Right cardiac atrium (tissue), 5 donors: ENCODE results near the gene CFAP77. TPM values are rescaled to one million over a fixed set of nuclear protein-coding genes. Genes with fewer than 3 reads are reported as not detected.

Experiments
- ATAC-seq, 2 donors: fragments of 200-7000 bp; cut with Tn5 transposase; one replicate each; pipeline versions ENCODE4 v1.8.0 to v1.9.1; 2020; ENCODE audit warnings: moderate library complexity in 2 of 2, mild to moderate bottlenecking in 1 of 2
- DNase-seq, 3 donors: peaks; one replicate each; pipeline ENCODE4 v3.0.0-alpha.2; 2020
- H3K27ac ChIP-seq: one replicate; pipeline ENCODE4 v1.5.1; 2013; ENCODE audit warnings: mild to moderate bottlenecking, low read length, control low read depth, moderate library complexity
- H3K27me3 ChIP-seq: one replicate; pipeline ENCODE4 v1.6.1; 2013; ENCODE audit not compliant: control insufficient read depth, insufficient read depth
- H3K4me1 ChIP-seq: one replicate; pipeline ENCODE4 v1.6.1; 2013; ENCODE audit warnings: low read length; ENCODE audit not compliant: control insufficient read depth, insufficient read depth
- H3K4me3 ChIP-seq: one replicate; pipeline ENCODE4 v1.5.1; 2013; ENCODE audit warnings: low read length, control low read depth
- H3K9me3 ChIP-seq: one replicate; pipeline ENCODE4 v1.6.1; 2013; ENCODE audit warnings: low read length; ENCODE audit not compliant: control insufficient read depth
- WGBS: extraction: QIAGEN DNeasy Blood & Tissue Kit; methylation state at CpG from one replicate; pipeline ENCODE4 v1.1.7; 2013; 5-methylcytosine and 5-hydroxymethylcytosine counted together
- intact Hi-C, 4 donors: fragments of 100-400 bp; cut with DNase I; formaldehyde crosslinking; loops; one replicate each; pipeline versions ENCODE4 v1.11.0 to v1.14.0; 2022 to 2023
- polyA plus RNA-seq: library from polyadenylated mRNA; stranded (reverse); fragments of 200-250 nt; gene quantifications from one replicate; pipeline ENCODE4 v1.2.3, GENCODE V29; 2013
- total RNA-seq, 4 donors: library from RNA; stranded (reverse); fragmentation: NEBNext Ultra II Directional; extraction: Animal tissue kit (Norgen Biotek cat#: 25700); gene quantifications; one replicate each; pipeline ENCODE4 v1.2.1, GENCODE V29; 2021
- donor health status: healthy with polysubstance abuse.
- donor health status: DM: no; HTN: yes; CAD: no.
- donor health status: DM: no; HTN: no; CAD: no.
- donor health status: DM: no; HTN: yes; CAD: no; lungs with severe emphysema.
- donor health status: DM: yes; HTN: yes; CAD: no.

Gene CFAP77
- total and polyA plus RNA-seq, 5 donors = 2.3 to 6.5 (median 4.3) TPM

DNA sequence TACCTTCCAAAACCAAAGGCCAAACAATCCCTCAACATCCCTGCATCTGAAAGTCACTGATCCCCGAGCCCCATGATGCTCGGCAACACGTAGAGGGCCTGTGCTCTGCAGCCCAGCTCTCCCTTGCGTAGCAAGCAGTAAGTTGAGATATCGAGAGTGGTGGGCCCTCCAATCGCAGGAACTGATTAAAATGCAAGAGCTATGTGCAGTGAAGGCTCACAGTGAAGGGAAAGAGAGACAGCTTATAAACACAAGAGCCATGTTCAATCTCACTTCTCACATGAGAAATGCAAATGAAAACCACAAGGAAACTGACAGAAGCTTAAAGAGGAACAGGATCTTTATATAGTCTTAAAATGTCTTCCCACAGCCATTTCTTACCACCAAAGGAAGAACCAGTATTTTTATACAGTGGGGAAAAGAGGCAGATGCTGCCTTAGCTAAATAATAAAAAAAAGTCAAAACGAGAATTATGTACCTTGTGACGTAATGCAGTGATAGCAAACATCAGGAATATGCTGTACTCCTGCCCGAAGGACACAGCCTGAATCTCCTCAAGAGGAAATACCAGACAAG lies 28.0 kb upstream of the CFAP77 start:
- H3K27me3 ChIP-seq = no peaks in the 10 kb centered on the region
- DNase-seq = no peak
- intact Hi-C loops = no loop called here
- H3K27ac ChIP-seq = no peak overlapping the region
- H3K9me3 ChIP-seq = no peaks in the 10 kb centered on the region
- WGBS = 89% methylated on average over 9 of the region's 9 CpGs
- no peak overlapping the region for H3K4me3 ChIP-seq
- no peak for ATAC-seq
- no peaks in the 10 kb centered on the region for H3K4me1 ChIP-seq

- WGBS = 86% methylated on average over 10 of the region's 10 CpGs
- Histone ChIP-seq H3K9me3 (no peaks in the 10 kb centered on the region), H3K27ac (no peak overlapping the region), H3K4me3 (no peak overlapping the region), H3K4me1 (no peaks in the 10 kb centered on the region), H3K27me3 (no peaks in the 10 kb centered on the region)
- DNase-seq = no peak
- intact Hi-C loops = no loop called here
- no peak for ATAC-seq
Observed at GRCh38 chr9:132383462-132383883, 26.5 kb upstream of the CFAP77 start.

DNA sequence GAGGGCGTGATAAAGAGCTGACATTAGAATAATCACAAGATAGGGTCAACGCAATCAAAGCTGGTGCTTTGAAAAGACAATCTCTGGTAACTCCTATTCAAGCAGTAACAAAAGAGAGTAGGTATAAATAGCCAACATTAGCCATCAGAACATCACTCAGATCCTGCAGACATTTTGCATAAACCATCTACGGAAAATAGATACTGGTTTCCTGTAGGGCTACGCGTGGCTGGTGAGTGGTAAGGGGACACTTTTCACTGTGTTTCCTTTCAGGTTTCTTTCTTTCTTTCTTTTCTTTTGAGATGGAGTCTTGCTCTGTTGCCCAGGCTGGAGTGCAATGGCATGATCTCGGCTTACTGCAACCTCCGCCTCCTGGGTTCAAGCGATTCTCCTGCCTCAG lies 25.6 kb upstream of the CFAP77 start:
- intact Hi-C loops = no loop called here
- WGBS = 91% methylated on average over 8 of the region's 8 CpGs
- no peak overlapping the region for H3K27ac ChIP-seq

DNA sequence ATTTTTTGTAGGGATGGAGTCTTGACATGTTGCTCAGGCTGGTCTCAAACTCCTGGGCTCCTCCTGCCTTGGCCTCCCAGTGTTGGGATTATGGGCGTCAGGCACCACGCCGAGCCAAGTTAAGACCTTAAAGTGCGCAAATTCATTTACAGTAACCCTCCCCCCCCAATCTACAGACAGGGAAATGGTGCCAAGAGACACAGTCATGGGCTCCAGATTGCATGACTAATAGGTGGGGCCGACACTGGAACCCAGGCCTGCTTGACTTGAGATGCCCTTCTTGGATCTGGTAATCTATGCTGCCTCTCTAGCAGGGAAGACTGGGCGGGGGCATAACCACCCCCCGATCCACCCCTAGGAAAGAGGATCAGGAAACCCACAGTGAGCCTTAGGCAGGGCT lies 22.9 kb upstream of the CFAP77 start:
- Histone ChIP-seq H3K4me3 (no peak overlapping the region), H3K4me1 (no peaks in the 10 kb centered on the region), H3K27ac (no peak overlapping the region), H3K9me3 (no peaks in the 10 kb centered on the region), H3K27me3 (no peaks in the 10 kb centered on the region)
- DNase-seq (no peak), ATAC-seq (no peak)
- WGBS = 95% methylated on average over 7 of the region's 7 CpGs
- intact Hi-C loops = no loop called here

More for the DNA sequence above, 25.6 kb upstream of the CFAP77 start:
- no peak overlapping the region for H3K4me3 ChIP-seq
- no peak for DNase-seq
- no peaks in the 10 kb centered on the region for H3K9me3 ChIP-seq
- no peaks in the 10 kb centered on the region for H3K27me3 ChIP-seq
- no peaks in the 10 kb centered on the region for H3K4me1 ChIP-seq
- no peak for ATAC-seq

DNA sequence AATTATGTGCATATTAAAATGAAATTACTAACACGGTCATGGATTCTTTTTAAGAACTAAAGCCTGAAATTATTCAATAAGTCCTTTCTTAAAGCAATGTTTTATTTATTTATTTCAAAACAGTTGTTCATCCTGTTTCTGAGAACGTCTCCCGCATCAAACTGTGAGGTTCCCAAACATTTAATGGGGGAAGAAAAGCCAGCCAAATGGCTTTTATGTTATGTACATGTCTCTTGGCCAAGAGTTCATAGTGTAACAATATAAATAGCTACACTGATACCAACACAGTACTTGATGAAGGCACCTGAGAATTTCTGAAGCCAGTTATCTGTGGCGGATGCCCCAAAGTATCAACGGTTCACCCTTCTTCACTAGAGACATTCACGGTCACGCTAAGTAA lies 19.0 kb upstream of the CFAP77 start:
- Histone ChIP-seq H3K27me3 (no peaks in the 10 kb centered on the region), H3K4me3 (no peak overlapping the region), H3K9me3 (no peaks in the 10 kb centered on the region), H3K27ac (peak overlapping the region; percentile 39), H3K4me1 (no peaks in the 10 kb centered on the region)
- no peak for ATAC-seq
- no peak for DNase-seq
- intact Hi-C loops = no loop called here
- WGBS = 55% methylated on average over 7 of the region's 7 CpGs

DNA sequence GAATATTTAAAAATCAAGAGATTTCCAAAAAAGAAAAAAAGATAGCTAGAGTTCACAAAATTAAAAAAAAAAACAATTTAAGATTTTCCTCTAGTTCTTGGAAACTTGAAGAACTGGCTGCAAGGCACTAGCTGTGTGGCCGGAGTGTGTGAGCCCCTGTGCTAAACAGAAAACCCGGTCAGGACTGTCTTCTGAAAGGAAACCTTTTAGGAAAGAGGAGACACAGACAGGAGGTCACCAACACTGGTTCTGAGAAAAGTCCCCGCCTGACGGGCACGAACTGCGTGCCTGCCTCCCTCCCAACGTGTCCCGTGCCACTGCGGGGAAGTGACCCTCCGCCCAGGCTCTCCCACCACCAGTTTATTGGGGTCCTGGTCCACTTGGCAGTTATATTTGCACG lies 18.6 kb upstream of the CFAP77 start:
- DNase-seq (no peak), ATAC-seq (no peak)
- no peak overlapping the region for H3K4me3 ChIP-seq
- H3K9me3 ChIP-seq = no peaks in the 10 kb centered on the region
- no peaks in the 10 kb centered on the region for H3K27me3 ChIP-seq
- H3K4me1 ChIP-seq = no peaks in the 10 kb centered on the region
- WGBS = 90% methylated on average over 11 of the region's 11 CpGs
- intact Hi-C loops = no loop called here
- no peak overlapping the region for H3K27ac ChIP-seq

DNA sequence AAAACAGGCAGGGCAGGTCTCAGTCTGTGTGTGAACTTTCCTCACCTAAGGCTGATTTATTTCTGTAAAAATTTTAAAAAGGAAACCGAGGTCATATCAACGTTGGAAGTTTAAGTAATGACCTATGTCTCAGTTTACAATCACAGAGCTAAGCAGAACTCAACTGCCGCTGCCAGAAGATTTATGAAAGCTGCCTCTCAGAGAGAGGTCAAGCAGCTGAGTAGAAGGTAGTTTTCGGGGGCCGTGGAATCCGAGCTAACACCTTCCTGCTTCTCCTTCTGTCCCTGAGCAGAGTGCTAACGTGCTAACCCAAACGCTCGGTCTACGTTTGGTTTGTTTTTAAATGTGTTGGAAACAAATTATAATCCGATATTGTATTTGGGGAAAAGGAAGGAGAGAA lies 14.5 kb upstream of the CFAP77 start:
- no peaks in the 10 kb centered on the region for H3K27me3 ChIP-seq
- intact Hi-C loops = no loop called here

GRCh38 chr9:132401824-132402223 lies 8.2 kb upstream of the CFAP77 start:
- Histone ChIP-seq H3K4me1 (peaks cover 5% of the 10 kb centered on the region), H3K4me3 (no peak overlapping the region), H3K9me3 (no peaks in the 10 kb centered on the region), H3K27me3 (no peaks in the 10 kb centered on the region), H3K27ac (no peak overlapping the region)
- DNase-seq (no peak), ATAC-seq (no peak)
- WGBS = 92% methylated on average over 4 of the region's 4 CpGs
- intact Hi-C loops = no loop called here

More for the DNA sequence above, 14.5 kb upstream of the CFAP77 start:
- H3K27ac ChIP-seq = no peak overlapping the region
- no peak overlapping the region for H3K4me3 ChIP-seq
- no peak for DNase-seq
- no peaks in the 10 kb centered on the region for H3K4me1 ChIP-seq
- 85% methylated on average over 11 of the region's 11 CpGs for WGBS
- no peaks in the 10 kb centered on the region for H3K9me3 ChIP-seq
- no peak for ATAC-seq

DNA sequence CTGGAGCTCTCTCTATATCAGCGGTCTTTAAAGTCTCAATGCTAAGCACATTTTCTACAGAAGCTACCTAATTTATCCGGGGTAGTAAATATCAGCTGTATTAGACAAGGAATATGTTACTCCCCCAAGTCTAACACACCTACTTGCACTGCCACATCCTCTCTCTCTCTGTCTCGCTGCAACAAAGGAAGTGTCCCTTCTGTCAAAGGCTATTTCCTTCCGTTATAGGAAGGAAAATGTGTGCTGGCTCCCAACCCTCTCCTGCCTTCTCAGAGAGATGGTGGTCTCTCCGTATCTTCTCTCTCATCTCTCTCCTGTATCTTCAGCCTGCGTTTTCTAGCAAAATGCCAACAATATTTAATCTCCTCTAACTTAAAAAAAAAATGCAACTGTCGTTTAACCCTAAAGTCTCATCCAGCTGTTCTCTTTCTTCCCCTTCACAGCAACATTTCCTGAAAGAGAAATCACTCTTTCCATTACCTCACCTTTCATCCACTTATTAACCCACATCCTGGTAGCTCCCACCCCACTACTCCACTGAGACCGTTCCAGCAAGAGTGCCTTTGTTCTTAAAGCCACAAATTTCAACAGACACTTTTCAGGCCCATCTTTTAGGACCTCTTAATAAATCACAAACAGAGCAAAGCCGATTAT lies 5.7 kb upstream of the CFAP77 start:
- H3K4me3 ChIP-seq = no peak overlapping the region
- no peak for ATAC-seq
- intact Hi-C loops = no loop called here
- no peaks in the 10 kb centered on the region for H3K9me3 ChIP-seq
- 36% methylated on average over 9 of the region's 9 CpGs for WGBS
- no peak for DNase-seq
- H3K27me3 ChIP-seq = no peaks in the 10 kb centered on the region
- no peak overlapping the region for H3K27ac ChIP-seq
- H3K4me1 ChIP-seq = peaks cover 5% of the 10 kb centered on the region

- intact Hi-C loops = no loop called here
- DNase-seq (peak; percentile 92 to 97 (median 96)), ATAC-seq (peak; percentile 84 to 85)
- peak within 1 kb of the TSS; percentile 58 for H3K27ac ChIP-seq
- no peaks in the 10 kb centered on the region for H3K27me3 ChIP-seq
- no peaks in the 10 kb centered on the region for H3K9me3 ChIP-seq
- peaks cover 13% of the 10 kb centered on the region for H3K4me1 ChIP-seq
- WGBS = under 1% methylated on average over 33 of the region's 33 CpGs
- H3K4me3 ChIP-seq = peak within 1 kb of the TSS; percentile 90
Observed at GRCh38 chr9:132406554-132407122, 3.4 kb upstream of the CFAP77 start, which contains the start of gene TTF1. Gene TTF1, minus strand, starts transcription at chr9:132406840. Its CDS starts 4,019 bp downstream, at chr9:132402821.

DNA sequence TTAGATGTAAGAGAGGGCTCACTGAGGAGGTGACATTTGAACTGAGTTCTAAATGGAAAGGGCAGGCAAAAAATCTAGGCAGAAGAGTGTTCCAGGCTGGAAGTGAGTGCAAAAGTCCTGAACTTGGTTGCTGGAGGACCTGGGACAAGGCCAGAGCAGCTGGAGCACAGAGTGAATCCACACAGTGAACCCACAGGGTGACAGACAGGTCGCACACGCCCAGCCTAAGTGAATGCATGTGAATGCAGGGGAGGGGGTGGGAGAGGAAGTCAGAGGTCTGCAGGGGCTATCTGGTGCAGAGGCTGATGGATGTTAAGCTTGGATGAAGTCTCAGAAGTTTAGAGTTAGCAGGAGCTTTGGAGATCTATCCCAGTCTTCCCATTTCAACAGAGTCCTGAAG lies 2.8 kb upstream of the CFAP77 start:
- Histone ChIP-seq H3K9me3 (no peaks in the 10 kb centered on the region), H3K27me3 (no peaks in the 10 kb centered on the region), H3K27ac (peak overlapping the region; percentile 9), H3K4me3 (peak overlapping the region; percentile 90), H3K4me1 (peaks cover 13% of the 10 kb centered on the region)
- intact Hi-C loops = no loop called here
- DNase-seq (no peak), ATAC-seq (no peak)
- WGBS = 77% methylated on average over 2 of the region's 2 CpGs
